Measurements from ENCODE around the gene GREB1L. TPM values are rescaled to one million over a fixed set of nuclear protein-coding genes. Genes with fewer than 3 reads are reported as not detected.

Gene GREB1L
- total RNA-seq, 4 donors from 2014 or later: 5.1 to 17.8 (median 6.9) TPM

DNA sequence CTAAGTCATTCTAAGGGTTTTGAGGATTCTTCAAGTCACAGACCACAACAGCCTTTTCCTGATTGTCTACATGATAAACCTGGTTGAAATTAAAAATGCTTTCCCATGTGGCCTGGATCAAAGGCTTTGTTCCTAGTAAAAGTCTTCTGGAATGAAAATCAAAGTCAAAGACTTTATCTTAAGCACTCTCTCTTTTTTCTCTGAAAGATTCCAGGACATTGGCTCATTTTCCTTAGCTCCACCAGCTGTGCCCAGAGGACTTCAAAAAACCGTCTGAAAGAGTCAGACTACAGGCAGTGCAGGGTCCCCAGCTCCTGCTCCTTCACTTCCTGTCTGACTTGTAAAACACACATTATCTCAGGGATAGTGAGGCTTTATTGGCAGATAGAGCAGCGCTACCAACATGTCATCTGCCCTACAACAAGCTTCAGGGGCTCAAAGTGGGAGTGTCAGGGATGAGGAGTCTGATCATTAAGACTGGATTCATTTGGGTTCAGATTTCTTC, 210.3 kb downstream of the GREB1L start:
- no peaks in the 10 kb centered on the region for H3K4me1 ChIP-seq
- H3K27me3 ChIP-seq: no peaks in the 10 kb centered on the region
- TF ChIP-seq EP300 (IDR thresholded peaks at IDR 0.05) (no peak), POLR2A (IDR thresholded peaks at IDR 0.05) (no peak), CTCF (IDR thresholded peaks at IDR 0.05) (no peak)
- WGBS, 2 donors: 49 to 67% methylated on average over 2 of the region's 2 CpGs
- H3K27ac ChIP-seq: no peak overlapping the region
- no peaks in the 10 kb centered on the region for H3K36me3 ChIP-seq
- H3K4me3 ChIP-seq: no peak overlapping the region
- DNase-seq (ENCODE audit: low spot score in 2 of 2): no peak
- H3K9me3 ChIP-seq: no peaks in the 10 kb centered on the region

DNA sequence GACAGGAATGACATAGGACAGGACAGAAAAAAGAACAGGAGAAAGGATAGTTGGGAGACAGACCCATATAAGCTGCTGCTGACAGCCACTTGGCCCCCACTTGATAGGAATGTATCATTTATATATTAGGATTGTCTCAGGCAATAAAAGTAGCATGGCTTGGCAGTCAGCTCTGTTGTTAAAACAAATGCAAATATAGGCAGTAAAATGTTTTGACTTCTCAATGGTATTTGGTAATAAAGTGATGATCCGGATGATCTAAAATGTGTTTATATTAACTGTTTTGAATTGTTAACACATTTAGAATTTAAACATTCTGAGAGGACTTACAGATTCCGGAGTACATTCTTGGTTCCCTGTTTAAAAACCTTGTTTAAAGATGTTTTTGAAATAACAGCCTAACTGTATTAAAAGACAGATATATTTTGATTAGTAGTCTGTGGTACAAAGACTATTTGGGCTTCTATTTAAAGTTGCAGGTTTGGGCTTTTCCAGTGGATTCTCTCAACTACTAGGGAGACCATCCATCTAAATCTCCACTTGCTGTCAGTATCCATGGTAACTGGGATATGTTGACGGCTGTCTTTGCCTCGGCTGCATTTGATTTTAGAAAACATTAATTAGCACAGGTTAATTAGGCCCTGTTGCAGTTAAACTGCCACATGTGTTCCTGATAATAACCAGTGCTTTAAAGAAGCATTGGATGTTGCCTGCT, 210.9 kb downstream of the GREB1L start:
- Histone ChIP-seq H3K9me3 (no peaks in the 10 kb centered on the region), H3K27ac (no peak overlapping the region), H3K4me1 (no peaks in the 10 kb centered on the region), H3K36me3 (no peaks in the 10 kb centered on the region), H3K4me3 (no peak overlapping the region), H3K27me3 (no peaks in the 10 kb centered on the region)
- WGBS, 2 donors: 68% methylated on average over 4 of the region's 4 CpGs
- DNase-seq (ENCODE audit: low spot score in 2 of 2): no peak
- TF ChIP-seq EP300 (IDR thresholded peaks at IDR 0.05): no peak
- no peak for TF ChIP-seq POLR2A (IDR thresholded peaks at IDR 0.05)
- no peak for TF ChIP-seq CTCF (IDR thresholded peaks at IDR 0.05)

- no peak for DNase-seq (ENCODE audit: low spot score in 2 of 2)
- H3K27me3 ChIP-seq: no peaks in the 10 kb centered on the region
- no peaks in the 10 kb centered on the region for H3K36me3 ChIP-seq
- no peak overlapping the region for H3K4me3 ChIP-seq
- TF ChIP-seq CTCF (IDR thresholded peaks at IDR 0.05): no peak
- TF ChIP-seq POLR2A (IDR thresholded peaks at IDR 0.05): no peak
- TF ChIP-seq EP300 (IDR thresholded peaks at IDR 0.05): no peak
- no peaks in the 10 kb centered on the region for H3K9me3 ChIP-seq
- no peak overlapping the region for H3K27ac ChIP-seq
- WGBS, 2 donors: 56 to 67% methylated on average over 6 of the region's 6 CpGs
- no peaks in the 10 kb centered on the region for H3K4me1 ChIP-seq
Measured at GRCh38 chr18:21453511-21453901, 211.5 kb downstream of the GREB1L start.

- no peak for DNase-seq (ENCODE audit: low spot score in 2 of 2)
- no peak for TF ChIP-seq CTCF (IDR thresholded peaks at IDR 0.05)
- no peak for TF ChIP-seq EP300 (IDR thresholded peaks at IDR 0.05)
- TF ChIP-seq POLR2A (IDR thresholded peaks at IDR 0.05): no peak
- H3K9me3 ChIP-seq: no peaks in the 10 kb centered on the region
- no peak overlapping the region for H3K4me3 ChIP-seq
- no peak overlapping the region for H3K27ac ChIP-seq
- H3K36me3 ChIP-seq: no peaks in the 10 kb centered on the region
- WGBS, 2 donors: 79 to 82% methylated on average over 5 of the region's 5 CpGs
- H3K4me1 ChIP-seq: no peaks in the 10 kb centered on the region
- H3K27me3 ChIP-seq: no peaks in the 10 kb centered on the region
Measured at GRCh38 chr18:21454725-21455124, 212.7 kb downstream of the GREB1L start.

GRCh38 chr18:21456428-21457178, 214.6 kb downstream of the GREB1L start:
- TF ChIP-seq EP300 (IDR thresholded peaks at IDR 0.05) (no peak), POLR2A (IDR thresholded peaks at IDR 0.05) (no peak), CTCF (IDR thresholded peaks at IDR 0.05) (no peak)
- 78 to 85% methylated on average over 5 of the region's 5 CpGs for WGBS, 2 donors

More at GRCh38 chr18:21456428-21457178, 214.6 kb downstream of the GREB1L start:
- no peaks in the 10 kb centered on the region for H3K36me3 ChIP-seq
- H3K9me3 ChIP-seq: no peaks in the 10 kb centered on the region
- DNase-seq (ENCODE audit: low spot score in 2 of 2): no peak
- no peaks in the 10 kb centered on the region for H3K27me3 ChIP-seq
- H3K27ac ChIP-seq: no peak overlapping the region
- no peaks in the 10 kb centered on the region for H3K4me1 ChIP-seq
- H3K4me3 ChIP-seq: no peak overlapping the region

All from tibial nerve (tissue), 4 donors.